Erythroblast (primary cell): ENCODE data around the gene FMO4.
"Not testable (repeated sequence)": the region's sequence is repeated elsewhere in the genome, so short reads cannot be mapped to it uniquely, and the experiment has no call there.

Source experiments
- DNase-seq, 2 experiments: peaks; one replicate each; lab custom pipeline; 2025; lab: John Stamatoyannopoulos, UW
- GATA1 ChIP-seq: IDR thresholded peaks from 2 replicates; pipeline ENCODE4 v1.6.1; 2011; ENCODE audit warnings: low read depth, mild to moderate bottlenecking, control low read depth, low read length, moderate library complexity
- POLR2A ChIP-seq: IDR thresholded peaks from 2 replicates; pipeline ENCODE4 v1.6.1; 2011; ENCODE audit warnings: mild to moderate bottlenecking, low read length

FMO4 gene

GRCh38 chr1:171313835-171314320, at the start of gene FMO4:
Gene FMO4 (plus strand): TSS chr1:171314183. CDS start chr1:171319826, 5,643 bp downstream.
- DNase-seq, result peak; percentile 96 to 97
- peak; percentile 56 for TF ChIP-seq POLR2A
- no peak for TF ChIP-seq GATA1

GRCh38 chr1:171265686-171266085, 48.3 kb upstream of the FMO4 start:
- no peak for DNase-seq
- TF ChIP-seq GATA1, result no peak
- no peak for TF ChIP-seq POLR2A

GRCh38 chr1:171266930-171267329, 47.1 kb upstream of the FMO4 start:
- TF ChIP-seq GATA1, result no peak
- no peak for TF ChIP-seq POLR2A
- DNase-seq, result no peak

GRCh38 chr1:171267391-171267790, 46.6 kb upstream of the FMO4 start:
- DNase-seq, result no peak
- no peak for TF ChIP-seq GATA1
- TF ChIP-seq POLR2A, result no peak

- TF ChIP-seq POLR2A (no peak), GATA1 (no peak)
- no peak for DNase-seq
These were observed 43.2 kb upstream of the FMO4 start for GRCh38 chr1:171270806-171271205.

- DNase-seq, result no peak
- no peak for TF ChIP-seq GATA1
- no peak for TF ChIP-seq POLR2A
These were observed 36.4 kb upstream of the FMO4 start for GRCh38 chr1:171277534-171277933.

- TF ChIP-seq POLR2A (no peak), GATA1 (no peak)
- DNase-seq, result no peak
These were observed 34.7 kb upstream of the FMO4 start for GRCh38 chr1:171279234-171279633.

- no peak for DNase-seq
- TF ChIP-seq POLR2A (no peak), GATA1 (no peak)
These were observed 34.3 kb upstream of the FMO4 start for GRCh38 chr1:171279678-171280077.

GRCh38 chr1:171280599-171280998, 33.4 kb upstream of the FMO4 start:
- DNase-seq, result no peak
- TF ChIP-seq POLR2A, result no peak
- no peak for TF ChIP-seq GATA1

- TF ChIP-seq GATA1, result no peak
- TF ChIP-seq POLR2A, result no peak
- DNase-seq, result no peak
These were observed 27.8 kb upstream of the FMO4 start for GRCh38 chr1:171286032-171286705.

- DNase-seq, result no peak
- TF ChIP-seq POLR2A (no peak), GATA1 (no peak)
These were observed 23.4 kb upstream of the FMO4 start for GRCh38 chr1:171290621-171291020.

GRCh38 chr1:171292799-171293198, 21.2 kb upstream of the FMO4 start:
- no peak for TF ChIP-seq POLR2A
- no peak for TF ChIP-seq GATA1
- DNase-seq, result no peak

- not testable (repeated sequence) for DNase-seq
These were observed 18.6 kb upstream of the FMO4 start for GRCh38 chr1:171295383-171295782.

- no peak for TF ChIP-seq POLR2A
- TF ChIP-seq GATA1, result no peak
- no peak for DNase-seq
These were observed 18.2 kb upstream of the FMO4 start for GRCh38 chr1:171295821-171296220.

- TF ChIP-seq POLR2A (no peak), GATA1 (no peak)
- no peak for DNase-seq
These were observed 17.1 kb upstream of the FMO4 start for GRCh38 chr1:171296897-171297296.
